Mesangial cell (primary cell): ENCODE results near the gene ENO3. TPM values are rescaled to one million over a fixed set of nuclear protein-coding genes. Genes with fewer than 3 reads are reported as not detected.

ENCODE experiments used
- total RNA-seq: library from RNA; depleted of rRNA; stranded (reverse); fragments of >200 nt; gene quantifications from 2 replicates; pipeline ENCODE4 v1.2.3, GENCODE V29; 2015

The ENO3 gene
- total RNA-seq = 2.0 and 5.2 TPM in 2 replicates

GRCh38 chr17:4950746-4951204, at the start of gene ENO3:
Gene ENO3 (plus strand): TSS chr17:4951119. CDS start chr17:4951830, 711 bp downstream.

GRCh38 chr17:4903051-4903818, 47.7 kb upstream of the ENO3 start, which contains the start of gene CHRNE:
Gene CHRNE (minus strand): TSS chr17:4903098. CDS start chr17:4903063, 35 bp downstream.

DNA sequence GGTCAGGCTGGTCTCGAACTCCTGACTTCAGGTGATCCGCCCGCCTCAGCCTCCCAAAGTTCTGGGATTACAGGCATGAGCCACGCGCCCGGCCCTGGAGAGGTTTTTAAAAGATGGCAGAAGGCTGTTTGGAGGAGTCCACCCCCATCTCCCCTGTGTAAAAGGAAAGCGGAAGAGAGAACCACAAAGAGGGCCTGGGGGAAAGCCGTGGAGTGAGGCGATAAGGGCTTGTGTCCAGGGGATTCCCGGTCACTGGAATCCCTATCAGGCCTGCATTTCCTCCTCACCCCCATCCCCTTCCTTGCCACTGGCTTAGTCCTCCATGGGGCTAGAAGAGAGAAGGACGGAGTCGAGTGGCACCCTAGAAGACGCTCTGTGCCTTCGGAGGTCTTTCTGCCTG, 19.0 kb upstream of the ENO3 start, which contains the start of gene GP1BA:
Gene GP1BA, plus strand, starts transcription at position 315 of the 400 bp plus-strand sequence. CDS start 328 bp downstream, outside the sequence.

GRCh38 chr17:4939796-4940554, 10.9 kb upstream of the ENO3 start, which contains the start of the genes RNF167 and SLC25A11:
Gene RNF167 (plus strand): TSS chr17:4940268. CDS start chr17:4940910, 642 bp downstream.
Gene SLC25A11 (minus strand): TSS chr17:4940046. CDS start chr17:4939910, 136 bp downstream.

GRCh38 chr17:4948166-4948930, 2.6 kb upstream of the ENO3 start, which contains the start of gene PFN1:
Gene PFN1 (minus strand): TSS chr17:4948530. CDS start chr17:4948394, 136 bp downstream.

GRCh38 chr17:4967539-4968485, 16.9 kb downstream of the ENO3 start, which contains the start of gene SPAG7:
Gene SPAG7 (minus strand): TSS chr17:4967817. CDS start chr17:4967804, 13 bp downstream.

GRCh38 chr17:4986951-4987766, 36.2 kb downstream of the ENO3 start, which contains the start of gene CAMTA2:
Gene CAMTA2 (minus strand): TSS chr17:4987675. CDS start chr17:4986222, 1,453 bp downstream.

DNA sequence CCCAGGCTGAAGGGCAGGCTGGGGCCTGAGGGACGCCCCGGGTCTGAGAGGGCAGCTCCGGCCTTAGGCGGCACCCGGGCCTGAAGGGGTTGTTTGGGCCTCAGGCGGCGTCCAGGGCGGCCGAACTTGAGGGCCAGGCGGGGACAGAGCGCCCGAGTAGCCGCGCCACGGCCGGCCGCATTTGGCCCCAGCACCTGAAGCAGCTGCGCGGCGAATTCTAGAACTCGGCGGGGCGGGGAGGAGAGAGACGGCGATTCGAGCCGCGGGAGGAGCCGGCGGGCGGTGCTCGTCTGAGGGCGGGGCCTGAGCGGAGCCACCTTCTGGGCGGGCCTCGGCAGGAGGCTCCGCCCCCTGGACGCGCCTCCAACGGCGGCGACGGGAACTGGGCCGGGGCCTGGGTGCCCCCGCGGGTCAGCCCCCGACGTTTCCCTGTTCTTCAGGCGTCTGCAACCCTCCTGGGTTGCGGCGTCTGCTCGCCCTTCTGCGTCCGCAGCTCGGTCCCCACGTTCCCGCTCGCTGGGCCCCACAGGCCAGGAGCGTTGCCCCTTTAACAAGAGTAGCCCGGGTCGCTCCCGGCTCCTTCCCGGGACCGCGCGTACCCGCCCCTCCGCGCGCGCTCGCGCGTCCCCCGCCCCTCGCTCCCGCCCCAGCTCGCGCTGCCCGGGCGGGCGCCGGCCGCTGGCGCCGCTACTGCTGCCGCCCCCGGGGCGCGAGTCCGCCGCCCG, 46.5 kb downstream of the ENO3 start, which contains the start of the genes INCA1 and KIF1C:
Gene INCA1, minus strand, starts transcription at position 221 of the 725 bp plus-strand sequence. CDS start 3,085 bp downstream, outside the sequence.
Gene KIF1C, plus strand, starts transcription at position 649 of the 725 bp plus-strand sequence. CDS start 2,297 bp downstream, outside the sequence.

Other genes starting within 250 kb of the ENO3 start
- gene PELP1, start 247.0 kb upstream of the ENO3 start, total RNA-seq = 51.6 and 56.2 TPM in 2 replicates
- gene ARRB2, start 240.5 kb upstream of the ENO3 start, total RNA-seq = 9.0 and 10.3 TPM in 2 replicates
- gene MED11, start 219.7 kb upstream of the ENO3 start, total RNA-seq = 17.1 and 22.3 TPM in 2 replicates
- gene ZMYND15, start 211.3 kb upstream of the ENO3 start, total RNA-seq = 0.13 and 0.16 TPM in 2 replicates
- gene CXCL16, start 211.2 kb upstream of the ENO3 start, total RNA-seq = 2.1 and 10.4 TPM in 2 replicates
- not detected in 2 replicates for gene TM4SF5, start 179.2 kb upstream of the ENO3 start, total RNA-seq
- gene VMO1, start 164.8 kb upstream of the ENO3 start, total RNA-seq = 1.1 TPM in 1 of 2 replicates, not detected in the other
- gene GLTPD2, start 162.2 kb upstream of the ENO3 start, total RNA-seq = 0.49 TPM in 1 of 2 replicates, not detected in the other
- gene PSMB6, start 155.0 kb upstream of the ENO3 start, total RNA-seq = 181 and 242 TPM in 2 replicates
- gene PLD2, start 144.0 kb upstream of the ENO3 start, total RNA-seq = 13.5 and 30.9 TPM in 2 replicates
- gene MINK1, start 117.8 kb upstream of the ENO3 start, total RNA-seq = 18.9 and 22.6 TPM in 2 replicates
- gene C17orf107, start 51.6 kb upstream of the ENO3 start, total RNA-seq = 1.8 and 8.4 TPM in 2 replicates
- gene CHRNE, start 48.0 kb upstream of the ENO3 start, total RNA-seq = 0.16 and 1.4 TPM in 2 replicates
- not detected in 2 replicates for gene GP1BA, start 18.8 kb upstream of the ENO3 start, total RNA-seq
- gene SLC25A11, start 11.1 kb upstream of the ENO3 start, total RNA-seq = 66.6 and 80.7 TPM in 2 replicates
- gene RNF167, start 10.9 kb upstream of the ENO3 start, total RNA-seq = 53.3 and 56.0 TPM in 2 replicates
- gene PFN1, start 2.6 kb upstream of the ENO3 start, total RNA-seq = 1,852 and 3,641 TPM in 2 replicates
- gene SPAG7, start 16.7 kb downstream of the ENO3 start, total RNA-seq = 41.7 and 55.0 TPM in 2 replicates
- 21.5 and 30.9 TPM in 2 replicates for gene CAMTA2, start 36.6 kb downstream of the ENO3 start, total RNA-seq
- gene INCA1, start 46.4 kb downstream of the ENO3 start, total RNA-seq = 0.33 and 2.0 TPM in 2 replicates
- 68.6 and 71.5 TPM in 2 replicates for gene KIF1C, start 46.8 kb downstream of the ENO3 start, total RNA-seq
- under 0.01 TPM in 1 of 2 replicates, not detected in the other for gene SLC52A1, start 84.3 kb downstream of the ENO3 start, total RNA-seq
- 0.81 and 2.2 TPM in 2 replicates for gene ZFP3, start 127.3 kb downstream of the ENO3 start, total RNA-seq
- gene ZNF232, start 160.8 kb downstream of the ENO3 start, total RNA-seq = 3.6 and 5.6 TPM in 2 replicates
- not detected in 2 replicates for gene USP6, start 164.9 kb downstream of the ENO3 start, total RNA-seq
- 4.1 and 5.2 TPM in 2 replicates for gene ZNF594, start 240.7 kb downstream of the ENO3 start, total RNA-seq